Esophagus squamous epithelium (tissue), 5 donors: ENCODE results near the gene RNF187. TPM values are rescaled to one million over a fixed set of nuclear protein-coding genes. Genes with fewer than 3 reads are reported as not detected.

Experiments used
- DNase-seq: peaks from one replicate; lab custom pipeline; 2025; lab: John Stamatoyannopoulos, UW
- H3K27ac ChIP-seq, 4 donors: fragments of 200-600 bp; sonication (generic); one replicate each; pipeline ENCODE4 v1.5.1; 2016 to 2019; ENCODE audit warnings: mild to moderate bottlenecking in 1 of 4
- H3K27me3 ChIP-seq, 4 donors: fragments of 200-600 bp; sonication (generic); 1 replicate in 3 of 4; 2 replicates in 1 of 4; pipeline versions ENCODE4 v1.5.1 to v1.6.0; 2017 to 2021; ENCODE audit warnings: antibody characterized with exemption in 1 of 4
- H3K36me3 ChIP-seq, 3 donors: fragments of 200-600 bp; sonication (generic); one replicate each; pipeline ENCODE4 v1.5.1; 2016 to 2019
- H3K4me1 ChIP-seq, 3 donors: fragments of 200-600 bp; sonication (generic); one replicate each; pipeline ENCODE4 v1.5.1; 2017 to 2019
- H3K4me3 ChIP-seq, 4 donors: fragments of 200-600 bp; sonication (generic); 1 replicate in 3 of 4; 2 replicates in 1 of 4; pipeline ENCODE4 v1.5.1; 2016 to 2019; ENCODE audit warnings: mild to moderate bottlenecking in 2 of 4, moderate library complexity in 1 of 4
- H3K9me3 ChIP-seq, 3 donors: fragments of 200-600 bp; sonication (generic); one replicate each; pipeline ENCODE4 v1.5.1; 2016 to 2019
- CTCF ChIP-seq, 6 experiments: fragments of 450-650 bp in 4 of 6; fragments of 200-600 bp in 2 of 6; sonication (generic) in 2 of 6; IDR thresholded peaks; one replicate each; pipeline ENCODE4 v1.5.1; 2016 to 2019; ENCODE audit warnings: antibody characterized with exemption in 6 of 6, mild to moderate bottlenecking in 4 of 6, moderate library complexity in 4 of 6
- POLR2A ChIP-seq, 4 donors: fragments of 450-650 bp; IDR thresholded peaks; one replicate each; pipeline ENCODE4 v1.6.1; 2017; ENCODE audit warnings: antibody characterized with exemption in 4 of 4, mild to moderate bottlenecking in 4 of 4, moderate library complexity in 3 of 4
- WGBS, 2 donors: methylation state at CpG; one replicate each; pipeline ENCODE4 v1.1.5; 2018; 5-methylcytosine and 5-hydroxymethylcytosine counted together
- intact Hi-C: fragments of 100-400 bp; cut with DNase I; formaldehyde crosslinking; loops from one replicate; pipeline ENCODE4 v1.15.0; 2022
- total RNA-seq, 4 donors: library from RNA; depleted of rRNA; stranded (reverse); fragments of >200 nt; gene quantifications; one replicate each; pipeline ENCODE4 v1.1.0, GENCODE V29; 2016
- donor health status: DM: yes; HTN: yes; CAD: no.

Gene RNF187
- total RNA-seq, 4 donors from 2014 or later = 33.4 to 74.7 (median 60.0) TPM

- TF ChIP-seq CTCF (IDR thresholded peaks at IDR 0.05) (no peak), POLR2A (IDR thresholded peaks at IDR 0.05) (no peak)
- Histone ChIP-seq H3K36me3 (no peaks in the 10 kb centered on the region), H3K27me3 (peaks cover 0 to 69% (median 0%) of the 10 kb centered on the region in 4 donors), H3K4me3 (no peak overlapping the region), H3K27ac (no peak overlapping the region), H3K9me3 (no peaks in the 10 kb centered on the region), H3K4me1 (no peaks in the 10 kb centered on the region)
- 62% methylated on average over 3 of the region's 3 CpGs; no CpG with 5 or more reads in 1 of the 2 donors for WGBS, 2 donors
- intact Hi-C loops = no loop called here
- DNase-seq = no peak
These were observed 43.0 kb downstream of the RNF187 start for GRCh38 chr1:228530086-228530758.

- intact Hi-C loops = no loop called here
- no peak for DNase-seq
- no peaks in the 10 kb centered on the region for H3K9me3 ChIP-seq
- H3K4me1 ChIP-seq = no peaks in the 10 kb centered on the region
- 67 to 84% methylated on average over 3 of the region's 5 CpGs for WGBS, 2 donors
- no peaks in the 10 kb centered on the region for H3K36me3 ChIP-seq
- no peak overlapping the region for H3K4me3 ChIP-seq
- H3K27ac ChIP-seq = no peak overlapping the region
- H3K27me3 ChIP-seq = peaks cover 0 to 67% (median 0%) of the 10 kb centered on the region in 4 donors
- TF ChIP-seq CTCF (IDR thresholded peaks at IDR 0.05) (no peak), POLR2A (IDR thresholded peaks at IDR 0.05) (no peak)
These were observed 44.0 kb downstream of the RNF187 start for GRCh38 chr1:228530951-228531731.

GRCh38 chr1:228538831-228539230 is 51.6 kb downstream of the RNF187 start:
- H3K4me3 ChIP-seq = no peak overlapping the region
- peaks cover 0 to 49% (median 0%) of the 10 kb centered on the region in 4 donors for H3K27me3 ChIP-seq
- no peaks in the 10 kb centered on the region for H3K4me1 ChIP-seq
- no peak for TF ChIP-seq POLR2A (IDR thresholded peaks at IDR 0.05)
- TF ChIP-seq CTCF (IDR thresholded peaks at IDR 0.05) = no peak
- intact Hi-C loops = no loop called here
- WGBS, 2 donors = 68 to 72% methylated on average over 3 of the region's 3 CpGs
- no peaks in the 10 kb centered on the region for H3K36me3 ChIP-seq
- no peak overlapping the region for H3K27ac ChIP-seq
- H3K9me3 ChIP-seq = no peaks in the 10 kb centered on the region
- DNase-seq = no peak

GRCh38 chr1:228540161-228540917 is 53.2 kb downstream of the RNF187 start:
- no peaks in the 10 kb centered on the region for H3K36me3 ChIP-seq
- H3K27me3 ChIP-seq = peaks cover 0 to 40% (median 0%) of the 10 kb centered on the region in 4 donors
- DNase-seq = no peak
- H3K9me3 ChIP-seq = no peaks in the 10 kb centered on the region
- no peak overlapping the region for H3K4me3 ChIP-seq
- H3K4me1 ChIP-seq = no peaks in the 10 kb centered on the region
- TF ChIP-seq CTCF (IDR thresholded peaks at IDR 0.05) (no peak), POLR2A (IDR thresholded peaks at IDR 0.05) (no peak)
- intact Hi-C loops = no loop called here
- 59 to 65% methylated on average over 9 of the region's 9 CpGs for WGBS, 2 donors
- no peak overlapping the region for H3K27ac ChIP-seq
